GM15510 (cell line): Measurements from ENCODE around the gene C17orf107.

Experiments
- POLR2A ChIP-seq: IDR thresholded peaks from 3 replicates; pipeline ENCODE4 v1.6.1; 2011; ENCODE audit warnings: borderline replicate concordance; ENCODE audit not compliant: insufficient read length; ENCODE audit errors: extremely low read depth

Gene C17orf107

DNA sequence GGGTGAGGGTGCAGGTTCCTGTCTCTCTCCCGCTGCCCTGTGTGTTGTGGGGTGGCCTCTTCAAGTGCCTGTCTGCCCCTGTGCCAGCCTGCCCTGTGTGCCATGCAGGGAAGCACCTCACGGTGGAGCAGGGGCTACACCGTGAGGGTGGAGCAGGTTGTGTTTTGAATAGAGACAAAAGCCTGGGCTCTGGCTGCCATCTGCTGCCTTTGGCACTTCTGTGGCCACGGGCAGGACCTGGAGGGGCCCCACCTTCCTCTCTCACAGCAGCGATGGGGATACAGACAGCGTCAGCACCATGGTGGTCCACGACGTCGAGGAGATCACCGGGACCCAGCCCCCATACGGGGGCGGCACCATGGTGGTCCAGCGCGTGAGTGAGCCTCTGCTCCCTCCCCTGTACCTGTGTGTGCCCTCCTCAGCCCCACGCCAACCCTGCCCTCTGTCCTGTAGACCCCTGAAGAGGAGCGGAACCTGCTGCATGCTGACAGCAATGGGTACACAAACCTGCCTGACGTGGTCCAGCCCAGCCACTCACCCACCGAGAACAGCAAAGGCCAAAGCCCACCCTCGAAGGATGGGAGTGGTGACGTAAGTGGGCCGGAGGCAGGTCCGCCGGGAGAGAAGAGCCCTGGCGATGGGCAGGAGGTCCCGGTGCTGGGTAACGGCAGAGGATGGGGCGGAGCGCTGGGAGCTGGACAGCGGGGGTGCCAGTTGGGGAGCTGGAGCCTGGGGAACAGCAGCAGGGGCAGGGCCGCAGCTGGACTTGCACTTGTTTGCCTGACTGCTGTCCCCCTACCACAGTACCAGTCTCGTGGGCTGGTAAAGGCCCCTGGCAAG is 5.4 kb upstream of the C17orf107 start:
- no peak for TF ChIP-seq POLR2A

DNA sequence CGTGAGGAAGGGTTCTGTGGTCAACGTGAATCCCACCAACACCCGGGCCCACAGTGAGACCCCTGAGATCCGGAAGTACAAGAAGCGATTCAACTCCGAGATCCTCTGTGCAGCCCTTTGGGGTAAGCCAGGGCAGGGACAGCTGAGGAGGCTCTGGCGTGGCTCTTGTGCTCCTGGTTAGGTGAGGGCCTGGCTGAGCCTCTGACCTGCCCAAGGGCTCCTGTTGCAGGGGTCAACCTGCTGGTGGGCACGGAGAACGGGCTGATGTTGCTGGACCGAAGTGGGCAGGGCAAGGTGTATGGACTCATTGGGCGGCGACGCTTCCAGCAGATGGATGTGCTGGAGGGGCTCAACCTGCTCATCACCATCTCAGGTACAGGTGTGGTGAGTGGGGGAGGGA is 4.2 kb upstream of the C17orf107 start:
- no peak for TF ChIP-seq POLR2A

DNA sequence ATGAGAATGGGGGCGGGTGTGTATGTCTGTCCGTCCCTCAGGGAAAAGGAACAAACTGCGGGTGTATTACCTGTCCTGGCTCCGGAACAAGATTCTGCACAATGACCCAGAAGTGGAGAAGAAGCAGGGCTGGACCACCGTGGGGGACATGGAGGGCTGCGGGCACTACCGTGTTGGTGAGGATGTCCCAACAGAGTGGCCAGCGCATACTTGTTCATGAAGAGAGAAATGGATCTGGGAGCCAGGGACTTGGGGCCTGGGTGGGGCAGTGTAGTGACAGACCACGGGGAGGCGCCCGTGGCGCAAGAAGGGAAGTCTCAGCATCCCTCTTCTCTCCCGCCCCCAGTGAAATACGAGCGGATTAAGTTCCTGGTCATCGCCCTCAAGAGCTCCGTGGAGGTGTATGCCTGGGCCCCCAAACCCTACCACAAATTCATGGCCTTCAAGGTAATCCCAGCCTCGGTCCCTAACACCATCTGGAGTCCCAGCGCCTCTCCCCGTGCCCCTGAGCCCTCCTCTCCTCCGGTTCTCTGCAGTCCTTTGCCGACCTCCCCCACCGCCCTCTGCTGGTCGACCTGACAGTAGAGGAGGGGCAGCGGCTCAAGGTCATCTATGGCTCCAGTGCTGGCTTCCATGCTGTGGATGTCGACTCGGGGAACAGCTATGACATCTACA is 3.5 kb upstream of the C17orf107 start:
- no peak for TF ChIP-seq POLR2A

DNA sequence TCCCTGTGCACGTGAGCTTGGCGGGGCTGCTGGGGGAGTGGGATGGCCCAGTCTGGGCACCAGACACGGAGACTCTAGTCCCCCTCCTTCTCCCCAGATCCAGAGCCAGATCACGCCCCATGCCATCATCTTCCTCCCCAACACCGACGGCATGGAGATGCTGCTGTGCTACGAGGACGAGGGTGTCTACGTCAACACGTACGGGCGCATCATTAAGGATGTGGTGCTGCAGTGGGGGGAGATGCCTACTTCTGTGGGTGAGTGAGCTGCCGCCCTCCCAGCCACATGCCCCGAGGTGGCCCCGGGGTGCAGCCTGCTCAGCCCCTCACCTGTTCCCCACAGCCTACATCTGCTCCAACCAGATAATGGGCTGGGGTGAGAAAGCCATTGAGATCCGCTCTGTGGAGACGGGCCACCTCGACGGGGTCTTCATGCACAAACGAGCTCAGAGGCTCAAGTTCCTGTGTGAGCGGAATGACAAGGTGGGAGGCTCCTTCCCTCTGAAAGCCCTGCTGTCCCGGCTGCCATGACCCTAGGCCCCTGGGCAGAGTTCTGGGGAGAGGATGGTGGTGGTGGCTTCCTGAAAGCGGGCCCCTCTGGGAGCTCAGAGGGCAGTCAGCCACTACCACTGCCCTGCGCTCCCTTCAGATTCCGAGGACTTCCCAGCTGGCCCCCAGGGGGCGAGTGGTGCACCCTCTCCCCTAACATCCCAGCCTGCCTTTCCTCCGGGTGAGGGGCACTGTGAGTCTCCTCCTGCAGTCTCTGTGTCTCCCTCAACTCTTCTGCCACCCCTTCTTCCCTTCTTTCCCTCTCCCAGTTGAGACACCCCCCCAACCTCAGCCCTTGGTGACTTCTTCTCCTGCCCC is 2.8 kb upstream of the C17orf107 start:
- TF ChIP-seq POLR2A, result no peak

DNA sequence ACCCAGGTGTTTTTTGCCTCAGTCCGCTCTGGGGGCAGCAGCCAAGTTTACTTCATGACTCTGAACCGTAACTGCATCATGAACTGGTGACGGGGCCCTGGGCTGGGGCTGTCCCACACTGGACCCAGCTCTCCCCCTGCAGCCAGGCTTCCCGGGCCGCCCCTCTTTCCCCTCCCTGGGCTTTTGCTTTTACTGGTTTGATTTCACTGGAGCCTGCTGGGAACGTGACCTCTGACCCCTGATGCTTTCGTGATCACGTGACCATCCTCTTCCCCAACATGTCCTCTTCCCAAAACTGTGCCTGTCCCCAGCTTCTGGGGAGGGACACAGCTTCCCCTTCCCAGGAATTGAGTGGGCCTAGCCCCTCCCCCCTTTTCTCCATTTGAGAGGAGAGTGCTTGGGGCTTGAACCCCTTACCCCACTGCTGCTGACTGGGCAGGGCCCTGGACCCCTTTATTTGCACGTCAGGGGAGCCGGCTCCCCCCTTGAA is 2.1 kb upstream of the C17orf107 start:
- no peak for TF ChIP-seq POLR2A

DNA sequence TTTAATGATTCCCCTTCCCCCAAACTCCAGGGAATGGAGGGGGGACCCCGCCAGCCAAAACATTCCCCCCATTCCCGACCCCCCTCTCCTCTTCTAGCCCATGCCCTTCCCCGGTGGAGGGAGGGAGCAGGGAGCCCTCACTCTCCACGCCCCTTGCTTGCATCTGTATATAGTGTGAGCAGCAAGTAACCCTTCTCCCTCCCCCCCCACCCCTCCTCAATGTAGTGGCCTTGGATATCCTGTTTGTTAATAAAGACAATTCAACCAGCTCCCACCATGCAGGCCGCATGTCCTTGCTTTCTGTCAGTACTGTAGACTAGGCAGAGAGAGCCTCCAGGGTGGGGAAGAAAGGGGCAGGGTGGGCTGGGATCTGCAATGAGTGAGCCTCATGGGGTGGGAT is 1.6 kb upstream of the C17orf107 start:
- TF ChIP-seq POLR2A, result no peak

DNA sequence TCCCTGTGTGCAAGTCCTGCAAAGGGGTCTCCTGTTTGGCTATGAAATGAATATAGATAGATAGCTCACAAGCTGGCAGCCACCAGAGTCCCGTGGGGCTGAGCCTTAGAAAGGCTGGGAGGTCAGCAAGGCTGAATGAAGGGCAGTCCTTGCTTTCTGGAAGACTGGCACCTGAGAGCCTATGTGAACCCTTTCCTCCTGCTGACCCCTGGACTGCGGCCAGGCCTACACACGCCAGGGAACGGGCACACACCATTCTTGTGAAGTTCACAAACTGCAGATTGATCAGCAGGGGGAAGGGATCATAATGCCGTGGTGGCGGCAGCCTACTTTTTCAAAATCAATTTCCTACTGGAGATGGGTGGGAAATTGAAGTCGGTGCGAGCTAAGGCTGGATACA is 985 bp upstream of the C17orf107 start:
- no peak for TF ChIP-seq POLR2A

DNA sequence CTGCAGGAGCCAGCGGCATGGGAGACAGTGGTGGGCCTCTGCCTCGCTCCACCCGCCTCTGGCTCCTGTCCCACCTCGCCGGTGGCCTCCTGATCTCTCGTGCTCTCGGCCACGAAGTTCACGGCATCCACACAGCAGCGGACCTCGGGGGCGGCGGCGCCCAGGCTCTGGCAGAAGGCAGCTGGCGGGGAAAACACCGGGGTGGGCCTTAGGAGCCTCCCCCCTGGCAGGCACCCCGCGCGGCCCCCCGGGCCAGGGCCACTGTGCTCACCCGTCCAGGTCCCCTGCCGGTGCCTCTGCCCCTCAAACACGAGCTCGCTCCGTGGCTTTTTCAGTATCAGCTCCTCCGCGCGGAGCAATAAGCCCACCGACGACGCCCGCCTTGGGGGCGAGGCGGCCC is 409 bp upstream of the C17orf107 start:
- peak; percentile 21 for TF ChIP-seq POLR2A

DNA sequence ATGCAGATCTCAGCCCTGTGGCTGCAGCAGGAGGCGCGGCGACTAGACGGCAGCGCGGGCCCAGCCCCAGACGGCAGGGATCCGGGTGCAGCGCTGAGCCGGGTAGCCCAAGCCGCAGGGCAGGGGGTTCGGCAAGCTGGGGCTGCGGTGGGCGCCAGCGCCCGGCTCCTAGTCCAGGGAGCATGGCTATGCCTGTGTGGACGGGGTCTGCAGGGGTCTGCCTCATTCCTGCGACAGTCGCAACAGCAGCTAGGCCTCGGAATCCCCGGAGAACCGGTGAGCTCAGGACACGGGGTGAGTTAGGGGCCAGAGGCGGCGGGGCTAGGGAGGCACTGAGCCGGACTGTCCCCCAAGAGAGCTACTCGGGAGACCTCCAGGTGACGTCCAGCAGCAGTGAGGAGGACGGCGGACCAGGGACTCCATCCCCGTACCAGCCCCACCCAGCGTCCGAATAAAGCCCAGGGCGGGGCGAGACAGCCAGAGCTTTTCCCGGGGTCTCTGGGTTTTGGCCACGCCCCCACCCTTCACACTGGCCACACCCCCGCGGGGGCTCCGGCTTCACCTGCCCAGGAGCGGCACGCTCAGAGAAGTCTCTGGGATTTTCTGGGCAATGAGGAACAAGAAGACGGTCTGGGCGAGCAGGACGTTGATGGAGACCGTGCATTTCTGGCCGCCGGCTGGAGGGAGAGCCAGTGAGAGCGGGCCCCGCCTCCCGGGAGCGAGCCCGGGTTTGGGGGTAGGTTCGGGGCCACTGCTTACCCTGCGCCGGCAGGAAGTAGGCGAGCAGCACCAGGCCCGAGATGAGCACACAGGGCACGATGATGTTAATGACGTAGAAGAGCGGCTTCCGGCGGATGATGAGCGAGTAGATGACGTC is 1.1 kb downstream of the C17orf107 start:
- TF ChIP-seq POLR2A, result no peak

DNA sequence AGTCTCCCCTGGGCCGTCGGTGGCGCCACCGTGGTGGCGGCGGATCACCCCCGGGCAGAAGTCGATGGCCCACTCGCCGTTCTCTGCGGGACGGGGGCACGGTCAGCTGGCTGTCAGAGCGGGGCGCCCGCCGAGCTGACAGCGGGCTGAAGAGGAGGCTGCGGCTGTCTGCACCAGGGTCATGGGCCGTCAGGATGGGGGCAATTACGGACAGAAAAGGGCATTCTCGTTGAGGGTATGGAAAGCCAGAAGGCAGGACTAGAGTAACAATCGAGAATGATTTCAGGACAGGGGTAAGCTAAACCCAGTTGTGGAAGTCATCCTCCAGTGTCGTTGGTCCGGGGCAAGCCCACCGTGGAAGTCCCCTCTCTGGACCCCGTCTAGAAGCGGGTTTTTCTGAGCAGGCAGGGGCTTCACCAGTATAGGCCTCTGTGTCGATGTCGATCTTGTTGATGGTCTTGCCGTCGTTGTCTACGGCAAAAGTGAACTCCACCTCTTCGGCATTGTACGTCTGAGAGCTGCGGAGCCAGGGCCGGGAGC is 1.8 kb downstream of the C17orf107 start:
- TF ChIP-seq POLR2A, result no peak

DNA sequence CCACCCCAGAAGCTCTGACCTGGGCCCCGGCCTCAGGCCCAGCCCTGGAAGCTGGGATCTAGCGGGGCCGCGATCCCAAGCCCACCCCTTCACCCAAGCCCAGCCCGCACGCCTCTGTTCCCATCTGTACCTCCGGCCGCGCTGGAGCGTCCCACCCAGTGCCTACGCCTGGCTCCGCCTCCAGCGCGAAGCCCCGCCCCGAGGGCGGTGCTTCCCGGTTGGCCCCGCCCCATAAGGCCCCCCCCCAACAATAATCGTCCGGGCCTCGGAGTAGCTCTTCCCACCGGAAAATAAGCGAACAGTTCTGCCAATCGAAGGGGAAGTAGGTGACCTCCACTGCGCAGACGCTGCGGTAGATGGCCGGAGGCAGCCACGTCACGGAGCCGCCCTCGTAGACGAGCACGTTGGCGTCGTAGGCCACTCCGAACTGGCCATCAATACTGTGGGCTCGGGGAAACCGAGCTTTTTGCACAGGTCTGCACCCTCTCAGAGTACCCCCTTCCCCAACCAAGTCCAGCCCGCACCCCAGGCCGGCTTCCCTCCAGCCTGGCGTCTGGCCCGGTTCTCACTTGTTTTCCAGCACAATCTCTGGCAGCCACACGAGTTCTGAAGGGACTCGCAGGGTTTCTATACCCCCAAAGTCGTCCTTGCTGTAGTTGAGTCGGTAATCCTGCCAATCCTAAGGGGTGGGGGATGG is 2.5 kb downstream of the C17orf107 start:
- no peak for TF ChIP-seq POLR2A

DNA sequence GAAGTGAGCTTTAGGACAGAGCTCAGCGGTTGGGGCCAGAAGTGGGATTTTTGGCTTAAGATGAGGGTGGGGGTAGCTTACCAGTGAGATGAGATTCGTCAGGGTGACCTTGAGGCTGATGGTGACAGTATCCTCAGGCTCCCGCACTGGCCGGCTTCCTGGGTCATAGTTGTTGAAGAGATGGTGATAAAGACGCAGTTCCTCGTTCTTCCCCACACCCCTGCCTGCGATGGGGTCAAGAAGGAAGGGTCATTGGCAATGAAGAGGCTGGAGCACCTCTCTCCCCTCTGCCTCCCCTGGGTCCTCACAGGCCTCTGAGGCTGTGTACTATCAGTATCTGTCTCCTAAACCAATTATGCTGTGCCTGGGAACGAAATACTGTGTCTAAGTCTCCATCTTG is 3.2 kb downstream of the C17orf107 start:
- TF ChIP-seq POLR2A, result no peak
